NCI-H2029 treated with DMSO at 0.1 percent for 48 hours (cell line): ENCODE results near the gene DTX2.
"Not testable (repeated sequence)": the region's sequence is repeated elsewhere in the genome, so short reads cannot be mapped to it uniquely, and the experiment has no call there.

ENCODE experiments used
- DNase-seq: peaks from one replicate; lab custom pipeline; 2025; lab: John Stamatoyannopoulos, UW

The DTX2 gene

GRCh38 chr7:76461464-76462101 is at the start of gene DTX2:
Gene DTX2, plus strand, starts transcription at chr7:76461709. Its CDS starts 18,801 bp downstream, at chr7:76480510.
- not testable (repeated sequence) for DNase-seq

DNA sequence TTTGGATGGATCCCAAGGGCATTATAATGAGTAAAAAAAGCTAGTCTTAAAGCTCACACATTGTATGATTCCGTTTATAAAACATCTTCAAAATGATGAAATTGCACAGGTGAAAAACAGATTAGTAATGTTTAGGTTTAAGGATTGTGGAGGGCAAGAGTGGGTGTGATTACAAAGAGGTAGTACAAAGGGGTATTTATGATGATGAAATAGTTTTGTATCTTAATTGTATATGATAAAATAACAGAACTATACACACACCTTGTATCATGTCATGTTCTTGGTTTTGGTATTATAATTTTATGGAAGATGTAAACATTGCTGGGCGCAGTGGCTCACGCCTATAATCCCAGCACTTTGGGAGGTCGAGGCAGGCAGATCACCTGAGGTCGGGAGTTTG is 49.3 kb upstream of the DTX2 start:
- no peak for DNase-seq

- not testable (repeated sequence) for DNase-seq
Measured at GRCh38 chr7:76417654-76418310, 43.7 kb upstream of the DTX2 start.

DNA sequence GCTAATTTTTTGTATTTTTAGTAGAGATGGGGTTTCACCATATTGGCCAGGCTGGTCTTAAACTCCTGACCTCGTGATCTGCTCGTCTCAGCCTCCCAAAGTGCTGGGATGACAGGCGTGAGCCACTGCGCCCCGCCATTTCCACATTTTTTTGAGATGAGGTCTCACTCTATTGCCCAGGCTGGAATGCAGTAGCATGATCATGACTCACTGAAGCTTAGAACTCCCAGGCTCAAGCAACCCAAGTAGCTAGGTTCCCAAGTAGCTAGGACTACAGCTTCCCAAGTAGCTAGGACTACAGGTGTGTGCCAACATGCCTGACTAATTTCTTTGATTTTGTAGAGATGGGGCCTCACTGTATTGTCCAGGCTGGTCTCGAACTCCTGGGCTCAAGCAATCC is 40.4 kb upstream of the DTX2 start:
- not testable (repeated sequence) for DNase-seq

- DNase-seq, result no peak
Measured at GRCh38 chr7:76423666-76424412, 37.7 kb upstream of the DTX2 start.

DNA sequence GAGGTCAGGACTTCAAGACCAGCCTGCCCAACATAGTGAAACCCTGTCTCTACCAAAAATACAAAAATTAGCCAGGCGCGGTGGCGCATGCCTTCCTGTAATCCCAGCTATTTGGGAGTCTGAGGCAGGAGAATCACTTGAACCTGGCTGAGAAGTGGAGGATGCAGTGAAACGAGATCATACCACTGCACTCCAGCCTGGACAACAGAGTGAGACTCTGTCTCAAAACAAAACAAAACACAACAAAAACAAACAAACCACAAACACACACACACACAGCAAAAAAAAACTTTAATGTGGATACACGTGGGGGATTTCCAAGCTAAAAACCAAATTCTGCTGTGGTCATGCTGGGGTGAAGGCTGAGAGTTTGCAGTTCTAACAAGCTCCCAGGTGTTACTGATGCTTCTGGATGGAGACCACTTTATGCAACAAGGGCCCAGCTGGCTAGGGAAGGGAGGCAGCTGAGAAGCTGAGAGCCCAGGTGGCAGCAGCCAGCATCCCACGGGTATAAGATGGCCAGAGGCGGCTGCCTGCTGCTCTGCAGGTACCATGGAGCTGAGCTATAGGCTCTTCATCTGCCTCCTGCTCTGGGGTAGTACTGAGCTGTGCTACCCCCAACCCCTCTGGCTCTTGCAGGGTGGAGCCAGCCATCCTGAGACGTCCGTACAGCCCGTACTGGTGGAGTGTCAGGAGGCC is 36.9 kb upstream of the DTX2 start, which contains the start of gene ZP3:
ZP3 (plus strand) TSS at position 538 of the 699 bp plus-strand sequence; CDS start at position 553, 15 bp downstream.
- DNase-seq, result no peak

GRCh38 chr7:76425156-76425555 is 36.4 kb upstream of the DTX2 start:
- DNase-seq, result no peak

DNA sequence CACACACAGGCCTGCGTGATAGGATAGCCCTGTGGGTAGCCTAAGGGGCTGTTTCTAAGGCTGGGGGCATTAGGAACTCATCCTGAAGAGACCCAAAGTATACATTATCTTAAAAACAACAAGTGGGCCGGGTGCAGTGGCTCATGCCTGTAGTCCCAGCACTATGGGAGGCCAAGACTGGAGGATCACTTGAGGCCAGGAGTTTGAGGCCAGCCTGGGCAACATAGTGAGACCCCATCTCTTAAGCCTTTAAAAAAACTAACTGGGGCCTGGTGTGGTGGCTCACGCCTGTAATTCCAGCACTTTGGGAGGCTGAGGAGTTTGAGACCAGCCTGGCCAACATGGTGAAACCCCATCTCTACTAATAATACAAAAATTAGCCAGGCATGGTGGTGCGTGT is 36.0 kb upstream of the DTX2 start:
- DNase-seq, result not testable (repeated sequence)

- no peak for DNase-seq
Measured at GRCh38 chr7:76426246-76426645, 35.3 kb upstream of the DTX2 start.

- DNase-seq, result no peak
Measured at GRCh38 chr7:76427635-76428034, 33.9 kb upstream of the DTX2 start.

GRCh38 chr7:76428149-76428823 is 33.2 kb upstream of the DTX2 start:
- no peak for DNase-seq

DNA sequence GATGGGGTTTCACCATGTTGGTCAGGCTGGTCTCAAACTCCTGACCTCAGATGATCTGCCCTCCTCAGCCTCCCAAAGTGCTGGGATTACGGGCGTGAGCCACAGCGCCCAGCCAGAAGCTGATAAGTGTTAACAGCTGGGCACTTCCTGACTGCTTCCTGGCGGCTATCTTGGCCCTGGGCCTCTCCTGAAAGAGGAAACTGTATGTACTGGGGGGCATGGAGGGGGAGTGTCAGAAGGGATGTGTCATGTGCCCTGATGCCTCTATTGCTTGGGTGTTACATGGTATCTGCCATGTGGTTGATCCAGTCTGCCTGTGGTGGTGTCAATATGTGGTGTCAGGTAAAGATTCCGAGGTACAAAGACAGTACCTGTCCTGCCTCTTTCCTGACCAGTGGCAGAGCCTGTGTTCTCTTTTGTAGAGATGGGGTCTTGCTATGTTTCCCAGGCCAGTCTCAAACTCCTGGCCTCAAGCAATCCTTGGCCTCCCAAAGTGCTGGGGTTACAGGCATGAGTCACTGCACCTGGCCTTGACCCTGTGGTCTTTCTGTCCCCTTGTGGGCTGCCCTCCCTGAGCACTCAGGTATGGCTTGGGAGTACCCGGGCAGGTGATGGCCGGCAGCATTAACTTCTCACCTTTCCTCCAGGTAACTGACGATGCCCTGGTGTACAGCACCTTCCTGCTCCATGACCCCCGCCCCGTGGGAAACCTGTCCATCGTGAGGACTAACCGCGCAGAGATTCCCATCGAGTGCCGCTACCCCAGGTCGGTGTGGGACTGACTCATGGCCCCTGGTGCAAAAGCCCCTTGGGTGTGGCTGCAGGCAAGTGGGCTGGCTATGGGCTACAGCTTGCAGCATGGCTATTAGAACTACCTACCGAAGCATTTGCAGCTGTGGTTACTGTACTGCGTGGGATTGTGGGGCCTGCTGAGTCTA is 32.4 kb upstream of the DTX2 start:
- no peak for DNase-seq

DNA sequence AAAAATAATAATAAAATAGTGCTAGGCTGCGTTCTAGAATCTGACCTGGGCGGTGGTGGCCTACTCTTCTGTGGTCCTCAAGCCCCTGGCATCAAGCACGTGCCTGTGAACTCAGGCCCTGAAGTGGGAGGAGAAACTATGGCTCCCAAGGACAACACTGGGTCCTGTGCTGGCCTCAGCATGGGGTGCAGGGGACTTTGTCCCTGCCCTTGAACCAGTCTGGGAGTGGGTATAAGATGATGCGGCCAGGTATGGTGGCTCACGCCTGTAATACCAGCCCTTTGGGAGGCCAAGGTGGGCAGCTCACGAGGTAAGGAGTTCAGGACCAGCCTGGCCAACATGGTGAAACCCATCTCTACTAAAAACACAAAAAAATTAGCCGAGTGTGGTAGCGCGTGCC is 31.3 kb upstream of the DTX2 start:
- DNase-seq, result no peak

DNA sequence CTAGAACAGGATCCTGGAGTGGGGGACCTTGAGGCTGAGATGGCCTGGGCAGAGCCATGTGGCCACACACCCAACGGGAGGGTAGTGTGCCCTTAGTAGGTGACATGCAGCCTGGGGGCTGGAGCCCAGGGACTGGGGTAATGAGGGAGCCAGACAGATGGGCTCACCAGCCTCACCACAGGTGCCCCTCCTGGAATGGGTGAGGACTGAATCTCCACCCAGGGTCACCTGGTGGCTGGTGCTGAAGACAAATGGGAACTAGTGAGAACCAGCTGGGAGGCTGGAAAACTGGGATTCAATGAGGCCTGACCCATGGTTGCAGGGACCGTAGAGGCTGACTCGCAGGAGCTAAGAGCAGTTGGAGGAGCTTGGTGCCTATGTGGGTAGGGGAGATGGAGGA is 30.7 kb upstream of the DTX2 start:
- no peak for DNase-seq

DNA sequence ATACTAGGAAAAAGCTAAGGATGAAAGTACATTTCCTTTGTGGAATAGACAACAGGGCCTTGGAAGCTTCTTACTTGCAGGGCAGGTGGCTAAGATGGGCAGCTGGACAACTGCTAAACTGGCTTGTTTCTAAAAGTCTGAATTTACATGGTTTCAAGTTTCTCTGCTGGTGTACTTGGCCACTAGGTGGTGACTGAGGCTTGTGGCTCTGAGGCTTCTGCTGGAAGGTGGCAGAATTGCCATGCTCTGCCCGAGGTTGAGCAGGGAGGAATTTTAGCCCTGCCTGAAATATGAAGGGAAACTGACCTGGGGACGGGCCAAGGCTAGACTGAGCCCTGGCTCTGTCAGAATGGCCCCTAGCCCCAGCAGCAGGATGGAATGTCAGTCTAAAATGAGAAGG is 23.6 kb upstream of the DTX2 start:
- peak; percentile 55 for DNase-seq

- not testable (repeated sequence) for DNase-seq
Measured at GRCh38 chr7:76439120-76439888, 22.2 kb upstream of the DTX2 start.

DNA sequence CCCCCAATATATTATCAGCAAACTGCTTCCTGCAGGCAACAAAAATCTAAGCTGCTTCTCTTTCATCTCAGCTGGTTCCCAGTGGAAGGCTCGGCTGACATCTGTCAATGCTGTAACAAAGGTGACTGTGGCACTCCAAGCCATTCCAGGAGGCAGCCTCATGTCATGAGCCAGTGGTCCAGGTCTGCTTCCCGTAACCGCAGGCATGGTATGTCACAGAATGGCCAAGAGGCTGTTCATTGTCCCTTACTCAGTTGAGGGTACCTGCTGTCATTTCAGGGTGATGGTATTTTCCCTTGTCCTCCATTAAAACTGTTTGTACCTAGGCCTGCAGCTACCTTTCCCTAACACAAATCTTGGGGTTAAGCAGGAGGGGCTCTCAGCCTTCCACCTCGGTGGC is 21.1 kb upstream of the DTX2 start:
- DNase-seq, result not testable (repeated sequence)

- not testable (repeated sequence) for DNase-seq
Measured at GRCh38 chr7:76441792-76442191, 19.7 kb upstream of the DTX2 start.

GRCh38 chr7:76442664-76443446 is 18.7 kb upstream of the DTX2 start:
- DNase-seq, result not testable (repeated sequence)
